Measurements from ENCODE around the gene RREB1. TPM values are rescaled to one million over a fixed set of nuclear protein-coding genes. Genes with fewer than 3 reads are reported as not detected.

Gene RREB1
- total RNA-seq, 1 experiment from 2014 or later: 53.5 TPM

- ChIA-PET CTCF (interaction anchor here (0.6 kb wide), 1 partner anchor 18 kb away, joined by 3 read pairs; no protein-coding TSS in a partner anchor), POLR2A (no interaction called here)
- intact Hi-C loops (cut with micrococcal nuclease): no loop called here
- Mint-ChIP-seq H3K4me3 (ENCODE audit: unreplicated experiment) (no peak overlapping the region), H3K27ac (ENCODE audit: low read depth, unreplicated experiment) (no peak overlapping the region), H3K4me1 (ENCODE audit: insufficient read depth, unreplicated experiment) (no peaks in the 10 kb centered on the region), H3K27me3 (ENCODE audit: insufficient read depth, unreplicated experiment) (no peaks in the 10 kb centered on the region), H3K9me3 (ENCODE audit: unreplicated experiment) (no peaks in the 10 kb centered on the region), H3K36me3 (ENCODE audit: insufficient read depth, unreplicated experiment) (peaks cover 82% of the 10 kb centered on the region)
- BruUV-seq (replicated peaks): no TSS peak
- TF ChIP-seq, protein P1, sequence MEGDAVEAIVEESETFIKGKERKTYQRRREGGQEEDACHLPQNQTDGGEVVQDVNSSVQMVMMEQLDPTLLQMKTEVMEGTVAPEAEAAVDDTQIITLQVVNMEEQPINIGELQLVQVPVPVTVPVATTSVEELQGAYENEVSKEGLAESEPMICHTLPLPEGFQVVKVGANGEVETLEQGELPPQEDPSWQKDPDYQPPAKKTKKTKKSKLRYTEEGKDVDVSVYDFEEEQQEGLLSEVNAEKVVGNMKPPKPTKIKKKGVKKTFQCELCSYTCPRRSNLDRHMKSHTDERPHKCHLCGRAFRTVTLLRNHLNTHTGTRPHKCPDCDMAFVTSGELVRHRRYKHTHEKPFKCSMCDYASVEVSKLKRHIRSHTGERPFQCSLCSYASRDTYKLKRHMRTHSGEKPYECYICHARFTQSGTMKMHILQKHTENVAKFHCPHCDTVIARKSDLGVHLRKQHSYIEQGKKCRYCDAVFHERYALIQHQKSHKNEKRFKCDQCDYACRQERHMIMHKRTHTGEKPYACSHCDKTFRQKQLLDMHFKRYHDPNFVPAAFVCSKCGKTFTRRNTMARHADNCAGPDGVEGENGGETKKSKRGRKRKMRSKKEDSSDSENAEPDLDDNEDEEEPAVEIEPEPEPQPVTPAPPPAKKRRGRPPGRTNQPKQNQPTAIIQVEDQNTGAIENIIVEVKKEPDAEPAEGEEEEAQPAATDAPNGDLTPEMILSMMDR (IDR thresholded peaks at IDR 0.05; ENCODE audit: unreplicated experiment): no peak
- DNase-seq (ENCODE audit: unreplicated experiment): no peak
Observed at GRCh38 chr6:7185561-7185960, 77.8 kb downstream of the RREB1 start.

DNA sequence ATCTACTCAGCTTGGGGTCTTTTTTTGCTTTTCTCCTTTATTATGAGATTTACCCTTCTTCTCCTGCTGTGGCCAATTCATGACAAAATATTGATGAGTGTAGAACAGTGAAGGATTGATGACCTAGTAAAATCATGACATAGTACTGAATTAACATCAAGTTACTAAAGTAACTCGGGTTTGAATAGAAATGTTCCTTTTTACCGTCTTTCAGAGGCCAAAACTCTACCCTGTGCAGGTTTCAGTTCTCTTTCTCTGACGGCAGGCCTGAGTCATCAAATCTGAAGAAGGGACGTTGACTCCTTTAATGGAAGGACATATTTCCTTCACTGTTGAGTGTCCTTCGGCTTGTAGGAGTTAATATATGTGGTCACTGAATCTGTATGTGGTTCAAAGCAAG is 80.7 kb downstream of the RREB1 start:
- Mint-ChIP-seq H3K4me1 (ENCODE audit: insufficient read depth, unreplicated experiment) (no peaks in the 10 kb centered on the region), H3K27me3 (ENCODE audit: insufficient read depth, unreplicated experiment) (no peaks in the 10 kb centered on the region), H3K27ac (ENCODE audit: low read depth, unreplicated experiment) (no peak overlapping the region), H3K9me3 (ENCODE audit: unreplicated experiment) (no peaks in the 10 kb centered on the region), H3K4me3 (ENCODE audit: unreplicated experiment) (no peak overlapping the region), H3K36me3 (ENCODE audit: insufficient read depth, unreplicated experiment) (peaks cover 86% of the 10 kb centered on the region)
- intact Hi-C loops (cut with micrococcal nuclease): no loop called here
- POLR2A ChIA-PET: interaction anchor here (0.9 kb wide), 1 partner anchor 27 kb away, joined by 3 read pairs; no protein-coding TSS in a partner anchor
- BruUV-seq (replicated peaks): no TSS peak
- TF ChIP-seq, protein P1 (IDR thresholded peaks at IDR 0.05; ENCODE audit: unreplicated experiment): no peak
- CTCF ChIA-PET: interaction anchor here (1.0 kb wide), 1 partner anchor 9 kb away, joined by 3 read pairs; no protein-coding TSS in a partner anchor
- DNase-seq (ENCODE audit: unreplicated experiment): no peak

- DNase-seq (ENCODE audit: unreplicated experiment): no peak
- TF ChIP-seq, protein P1 (IDR thresholded peaks at IDR 0.05; ENCODE audit: unreplicated experiment): no peak
- no TSS peak for BruUV-seq (replicated peaks)
- intact Hi-C loops (cut with micrococcal nuclease): no loop called here
- no peak overlapping the region for H3K4me3 Mint-ChIP-seq (ENCODE audit: unreplicated experiment)
- POLR2A ChIA-PET: interaction anchor here (0.9 kb wide), 1 partner anchor 49 kb away, joined by 3 read pairs; no protein-coding TSS in a partner anchor
- H3K36me3 Mint-ChIP-seq (ENCODE audit: insufficient read depth, unreplicated experiment): peaks cover 90% of the 10 kb centered on the region
- H3K27ac Mint-ChIP-seq (ENCODE audit: low read depth, unreplicated experiment): no peak overlapping the region
- H3K27me3 Mint-ChIP-seq (ENCODE audit: insufficient read depth, unreplicated experiment): no peaks in the 10 kb centered on the region
- CTCF ChIA-PET: interaction anchor here (1.0 kb wide), 1 partner anchor 8 kb away, joined by 3 read pairs; no protein-coding TSS in a partner anchor
- no peaks in the 10 kb centered on the region for H3K4me1 Mint-ChIP-seq (ENCODE audit: insufficient read depth, unreplicated experiment)
- no peaks in the 10 kb centered on the region for H3K9me3 Mint-ChIP-seq (ENCODE audit: unreplicated experiment)
Observed at GRCh38 chr6:7189101-7189758, 81.5 kb downstream of the RREB1 start.

DNA sequence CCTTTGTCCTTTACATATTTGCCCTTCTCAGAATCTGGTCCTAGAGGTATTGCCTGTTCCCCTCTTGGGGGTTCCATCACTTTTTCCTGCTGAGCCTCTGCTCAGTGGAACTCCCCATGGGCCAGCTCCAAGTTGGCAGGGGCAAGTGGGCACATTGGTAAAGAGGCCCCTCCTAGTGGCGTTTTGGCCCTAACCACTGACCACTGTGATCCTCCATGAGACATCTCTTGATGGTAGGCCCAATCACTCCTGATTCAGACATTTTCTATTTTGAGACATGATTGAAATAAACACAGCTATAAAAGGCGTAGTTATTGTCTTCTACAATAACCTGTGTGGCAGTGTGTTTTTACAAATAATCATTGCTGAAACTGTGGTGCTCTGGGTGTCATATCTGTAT is 83.0 kb downstream of the RREB1 start:
- H3K36me3 Mint-ChIP-seq (ENCODE audit: insufficient read depth, unreplicated experiment): peaks cover 86% of the 10 kb centered on the region
- ChIA-PET CTCF (interaction anchor here (0.7 to 0.9 kb wide), 2 partner anchors 19 to 466 kb away, joined by 3 read pairs; no protein-coding TSS in a partner anchor), POLR2A (no interaction called here)
- no peaks in the 10 kb centered on the region for H3K4me1 Mint-ChIP-seq (ENCODE audit: insufficient read depth, unreplicated experiment)
- no peaks in the 10 kb centered on the region for H3K27me3 Mint-ChIP-seq (ENCODE audit: insufficient read depth, unreplicated experiment)
- BruUV-seq (replicated peaks): no TSS peak
- TF ChIP-seq, protein P1 (IDR thresholded peaks at IDR 0.05; ENCODE audit: unreplicated experiment): no peak
- intact Hi-C loops (cut with micrococcal nuclease): no loop called here
- no peak for DNase-seq (ENCODE audit: unreplicated experiment)
- H3K9me3 Mint-ChIP-seq (ENCODE audit: unreplicated experiment): no peaks in the 10 kb centered on the region
- H3K4me3 Mint-ChIP-seq (ENCODE audit: unreplicated experiment): no peak overlapping the region
- peak overlapping the region; percentile 27 for H3K27ac Mint-ChIP-seq (ENCODE audit: low read depth, unreplicated experiment)
